NCI-H345 (cell line): Measurements from ENCODE around the gene VAMP4.
A peak's percentile ranks its signal among the peaks of the same experiment; 100 is the strongest.
"Not testable (repeated sequence)": the region's sequence is repeated elsewhere in the genome, so short reads cannot be mapped to it uniquely, and the experiment has no call there.

Experiments
- DNase-seq: peaks from one replicate; lab custom pipeline; 2025; lab: John Stamatoyannopoulos, UW

VAMP4 gene

DNA sequence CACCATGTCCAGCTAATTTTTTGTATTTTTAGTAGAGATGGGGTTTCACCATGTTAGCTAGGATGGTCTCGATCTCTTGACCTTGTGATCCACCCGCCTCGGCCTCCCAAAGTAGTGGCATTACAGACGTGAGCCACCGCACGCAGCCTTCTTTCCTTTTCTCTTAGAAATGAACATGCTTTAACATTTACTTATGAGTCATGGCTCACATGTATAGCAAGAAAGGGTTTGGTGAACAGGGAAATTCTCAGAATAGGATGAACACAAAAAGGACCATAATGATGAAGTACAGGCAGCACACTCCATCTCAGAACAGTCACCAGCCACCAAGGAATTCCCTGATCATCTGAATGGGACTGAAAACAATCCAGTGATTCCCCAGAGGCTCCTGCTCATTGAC is 9.4 kb upstream of the VAMP4 start:
- no peak for DNase-seq

DNA sequence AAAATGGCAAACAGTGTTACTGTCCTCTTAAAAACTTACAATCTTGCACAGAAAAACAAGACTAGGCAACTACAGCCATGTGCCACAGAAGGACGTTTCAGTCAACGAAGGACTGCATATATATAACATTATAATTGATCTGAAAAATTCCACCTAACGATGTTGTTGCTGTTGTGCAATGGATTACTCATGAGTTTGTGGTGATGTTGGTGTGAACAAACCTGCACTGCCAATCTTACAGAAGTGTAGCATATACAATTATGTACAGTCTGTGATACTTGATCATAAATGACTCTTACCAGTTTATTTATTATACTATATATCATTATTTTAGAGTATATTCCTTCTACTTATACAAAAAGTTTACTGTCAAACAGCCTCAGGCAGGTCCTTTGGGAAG is 6.8 kb upstream of the VAMP4 start:
- no peak for DNase-seq

DNA sequence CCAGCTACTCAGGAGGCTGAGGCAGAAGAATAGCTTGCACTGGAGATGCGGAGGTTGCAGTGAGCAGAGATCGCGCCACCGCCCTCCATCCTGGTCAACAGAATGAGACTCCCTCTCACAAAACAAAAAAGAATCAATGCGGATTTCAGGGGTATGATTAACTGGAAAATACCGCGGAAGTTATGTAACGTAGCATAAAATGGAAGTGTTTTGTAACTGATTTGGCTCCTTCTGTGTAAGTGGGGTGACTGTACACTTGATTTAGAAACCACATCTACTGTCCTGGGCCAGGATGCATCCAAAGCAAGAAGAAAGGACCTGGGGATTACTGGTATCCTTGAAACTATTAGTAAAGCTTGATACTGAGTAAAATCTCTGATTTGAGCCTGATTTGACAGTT is 3.1 kb upstream of the VAMP4 start:
- no peak for DNase-seq

DNA sequence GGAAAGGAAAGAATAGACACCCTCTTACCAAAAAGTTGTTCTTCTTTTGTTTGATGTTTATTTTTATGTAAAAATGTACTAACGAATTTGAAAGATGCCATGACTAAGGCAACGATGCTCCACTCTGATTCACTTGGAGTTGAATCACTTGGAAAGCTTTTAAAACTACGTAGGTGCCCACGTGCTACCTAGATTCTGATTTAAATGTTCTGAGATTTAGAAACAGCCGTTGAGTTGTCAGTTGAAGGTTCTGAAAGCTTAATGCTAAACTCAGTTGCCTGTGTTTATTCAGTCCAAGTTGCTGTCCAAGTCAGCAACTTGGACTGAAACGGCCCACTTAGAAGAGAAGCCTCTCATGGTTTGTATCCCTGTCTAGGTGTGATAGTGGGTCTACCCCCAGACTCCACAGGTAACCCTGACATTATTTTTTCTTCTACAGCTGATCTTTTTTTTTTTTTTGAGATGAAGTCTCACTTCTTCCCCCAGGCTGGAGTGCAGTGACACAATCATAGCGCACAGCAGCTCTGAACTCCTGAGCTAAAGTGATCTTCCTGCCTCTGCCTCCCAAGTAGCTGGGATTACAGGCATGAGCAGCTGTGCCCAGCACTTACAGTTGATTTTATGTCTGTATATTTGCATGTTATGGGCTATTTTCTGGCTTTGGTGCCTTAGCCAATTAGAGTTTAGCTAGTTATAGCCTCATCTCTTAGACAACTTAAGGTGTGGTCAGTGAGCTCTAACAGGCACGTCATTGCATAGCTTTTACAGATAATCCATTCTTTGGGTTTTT is 1.4 kb upstream of the VAMP4 start:
- DNase-seq, result no peak

DNA sequence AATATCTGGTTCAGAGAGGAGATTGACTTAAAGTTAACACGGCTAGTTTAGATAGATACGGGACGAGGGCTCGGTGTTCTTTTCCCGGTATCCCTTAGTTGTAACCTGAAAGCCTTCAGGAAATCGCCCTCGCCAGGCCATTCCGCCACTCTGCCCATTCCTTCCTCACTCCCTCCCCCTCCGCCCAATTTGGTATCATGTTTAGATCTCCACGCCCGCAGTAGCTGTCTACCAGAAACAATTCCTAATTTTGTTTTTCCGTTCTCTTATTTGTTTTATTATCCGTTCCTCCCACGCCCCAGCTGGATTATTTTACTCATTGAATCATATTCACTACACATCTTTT is 685 bp upstream of the VAMP4 start:
- peak; percentile 55 for DNase-seq

DNA sequence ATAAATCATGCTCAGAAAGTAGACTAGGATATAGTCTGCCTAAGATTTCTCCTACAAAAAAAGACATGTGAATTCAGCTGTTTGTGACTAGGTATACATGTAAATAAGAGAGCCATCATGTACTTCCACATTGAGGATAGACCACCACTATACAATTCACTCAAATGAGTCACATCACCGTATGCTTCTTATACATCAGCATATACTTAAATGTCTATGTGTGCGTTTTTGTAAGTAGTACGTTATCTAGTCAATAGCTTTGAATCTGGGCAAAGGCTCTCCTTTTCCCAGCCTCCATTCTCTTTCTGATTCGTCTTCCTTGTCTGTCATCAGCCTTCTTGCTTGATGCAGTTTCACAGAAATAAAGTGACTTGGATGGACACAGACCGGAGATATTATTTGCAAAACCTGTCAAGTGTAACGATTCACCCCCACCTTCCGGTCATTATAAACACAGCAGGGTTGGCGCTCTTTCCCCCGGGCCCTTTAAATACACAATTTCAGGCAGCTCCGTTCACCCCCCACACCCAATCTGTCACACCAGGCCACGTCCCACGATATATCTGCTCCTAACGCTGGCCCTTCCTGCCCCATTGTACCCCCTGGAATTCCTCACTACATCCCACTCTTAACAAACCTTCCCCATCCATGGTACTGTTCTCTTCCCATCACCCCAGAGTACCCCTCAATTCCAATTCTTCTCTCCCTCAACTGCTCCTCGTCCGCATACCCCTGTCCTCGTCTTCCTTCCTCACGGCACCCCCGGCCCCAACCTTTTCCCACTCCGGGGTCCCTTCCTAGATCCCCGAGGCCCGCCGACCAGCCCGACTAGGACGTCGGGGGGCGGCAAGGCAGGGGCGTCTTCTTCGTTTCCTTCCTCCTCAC is 636 bp downstream of the VAMP4 start:
- peak; percentile 15 for DNase-seq

DNA sequence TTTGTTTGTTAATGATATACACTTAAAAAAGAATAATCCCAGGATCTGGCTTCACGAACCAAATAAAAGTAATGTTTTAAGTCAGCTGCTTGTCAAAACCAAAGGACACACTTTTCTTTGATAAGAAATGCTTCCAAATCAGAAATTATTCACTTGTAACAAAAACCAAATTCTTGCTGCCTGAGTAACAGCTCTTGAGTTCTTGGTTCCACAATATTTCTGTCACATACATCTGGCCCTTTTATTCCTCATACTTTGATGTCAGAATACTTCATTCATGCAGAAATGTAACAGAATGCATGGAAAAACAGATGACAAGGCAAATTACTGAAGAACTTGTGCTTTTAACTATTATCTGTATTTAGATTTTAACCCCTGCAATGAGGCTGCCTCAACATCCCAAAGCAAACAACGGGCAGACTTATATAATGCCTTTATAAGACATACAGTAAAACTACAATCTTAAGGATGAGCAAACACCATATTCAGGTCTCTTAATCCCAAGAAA is 1.5 kb downstream of the VAMP4 start:
- no peak for DNase-seq

DNA sequence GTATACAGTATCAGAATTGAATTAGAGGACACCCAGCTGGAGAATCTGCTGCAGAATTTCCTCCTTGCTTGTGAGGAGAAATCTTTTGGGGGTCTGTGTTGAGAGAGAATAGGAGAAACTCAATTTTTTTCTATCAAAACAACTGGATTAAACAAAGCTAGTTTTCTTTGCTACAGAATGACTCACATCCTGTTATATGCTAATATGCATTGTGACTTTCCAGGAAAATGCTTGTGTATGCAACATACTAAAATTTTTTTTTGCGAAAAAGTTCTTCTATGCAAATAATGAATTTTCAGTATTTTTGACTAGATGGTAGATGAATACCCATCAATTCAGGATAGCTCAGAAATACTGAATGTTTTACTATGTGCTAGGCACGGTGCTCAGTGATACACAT is 2.2 kb downstream of the VAMP4 start:
- no peak for DNase-seq

DNA sequence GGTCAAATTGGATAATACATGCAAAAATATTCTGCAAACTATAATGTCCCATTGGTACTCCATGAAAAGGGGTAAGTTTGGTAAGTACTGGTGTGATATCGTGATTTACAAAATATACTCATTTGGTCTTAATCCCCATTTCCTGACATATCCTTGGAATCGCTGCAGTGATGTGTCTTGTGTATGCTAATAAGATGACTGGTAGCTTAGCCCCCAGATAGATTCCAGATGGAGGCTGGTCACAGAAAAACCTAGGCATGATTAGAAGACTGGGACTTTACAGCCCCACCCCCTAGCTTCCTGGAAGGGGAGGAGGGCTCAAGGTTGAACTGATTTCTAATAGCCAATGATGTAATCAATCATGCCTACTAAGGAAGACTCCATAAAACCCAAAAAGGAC is 3.0 kb downstream of the VAMP4 start:
- DNase-seq, result no peak

DNA sequence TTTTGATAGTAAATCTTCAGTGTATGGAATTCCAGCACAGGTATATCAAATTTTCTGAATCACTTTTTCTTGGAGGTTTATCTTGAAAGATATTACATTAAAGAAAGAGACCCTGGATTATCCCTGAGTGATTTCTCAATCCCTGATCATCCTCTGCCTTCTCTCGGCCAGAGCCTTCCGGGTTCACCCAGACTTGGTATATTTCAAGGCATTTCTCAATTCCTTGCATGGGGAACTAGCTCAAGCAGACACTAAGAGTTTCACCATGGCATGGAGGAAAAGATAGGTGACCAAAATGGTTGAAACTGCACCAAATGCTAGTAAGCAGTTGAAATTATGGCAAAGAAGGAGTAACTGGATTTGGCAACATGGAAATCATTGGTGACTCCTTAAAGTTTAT is 5.7 kb downstream of the VAMP4 start:
- no peak for DNase-seq

DNA sequence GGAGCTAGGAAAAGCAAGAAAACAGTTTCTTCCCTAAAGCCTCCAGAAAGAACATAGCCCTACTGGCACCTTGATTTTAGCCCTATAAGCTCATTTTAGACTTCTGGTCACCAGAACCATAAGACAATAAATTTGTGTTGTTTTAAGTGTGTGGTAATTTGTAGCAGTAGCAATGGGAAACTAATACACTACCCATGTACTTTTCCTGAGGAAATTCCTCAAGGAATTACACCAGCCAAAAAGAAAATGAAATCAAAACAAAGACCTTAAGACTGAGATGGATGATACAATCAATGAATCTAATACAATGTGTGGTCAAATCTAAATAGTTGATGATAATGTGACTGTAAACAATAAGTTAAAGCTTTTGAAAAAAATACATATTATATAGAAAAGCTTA is 11.8 kb downstream of the VAMP4 start:
- DNase-seq, result no peak

DNA sequence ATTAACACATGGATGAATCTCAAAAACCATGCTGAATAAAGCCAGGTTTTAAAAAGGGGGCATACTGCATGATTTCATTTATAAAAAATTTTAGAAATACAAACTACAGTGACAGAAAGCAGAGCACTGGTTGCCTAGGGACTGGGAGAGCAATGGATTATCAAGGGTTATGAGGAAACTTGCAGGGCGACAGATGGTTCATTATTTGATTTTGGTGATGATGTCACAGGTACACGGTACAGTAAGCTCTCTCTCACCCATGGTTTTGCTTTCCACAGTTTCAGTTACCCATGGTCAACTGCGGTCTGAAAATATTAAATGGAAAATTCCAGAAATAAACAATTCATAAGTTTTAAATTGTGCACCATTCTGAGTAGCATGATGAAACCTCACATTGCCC is 14.1 kb downstream of the VAMP4 start:
- no peak for DNase-seq

DNA sequence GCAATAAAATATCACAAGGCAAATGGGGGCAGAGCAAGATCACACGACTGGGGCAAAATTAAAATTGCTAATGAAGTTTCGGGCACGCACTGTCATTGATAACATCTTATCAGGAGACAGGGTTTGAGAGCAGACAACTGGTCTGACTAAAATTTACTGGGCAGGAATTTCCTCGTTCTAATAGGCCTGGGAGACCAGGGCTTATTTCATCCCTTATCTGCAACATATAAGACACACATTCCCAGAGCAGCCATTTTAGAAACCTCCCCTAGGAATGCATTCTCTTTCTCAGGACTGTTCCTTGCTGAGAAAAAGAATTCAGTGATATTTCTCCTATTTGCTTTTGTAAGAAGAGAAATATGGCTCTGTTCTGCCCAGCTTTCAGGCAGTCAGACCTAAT is 18.7 kb downstream of the VAMP4 start:
- DNase-seq, result not testable (repeated sequence)

DNA sequence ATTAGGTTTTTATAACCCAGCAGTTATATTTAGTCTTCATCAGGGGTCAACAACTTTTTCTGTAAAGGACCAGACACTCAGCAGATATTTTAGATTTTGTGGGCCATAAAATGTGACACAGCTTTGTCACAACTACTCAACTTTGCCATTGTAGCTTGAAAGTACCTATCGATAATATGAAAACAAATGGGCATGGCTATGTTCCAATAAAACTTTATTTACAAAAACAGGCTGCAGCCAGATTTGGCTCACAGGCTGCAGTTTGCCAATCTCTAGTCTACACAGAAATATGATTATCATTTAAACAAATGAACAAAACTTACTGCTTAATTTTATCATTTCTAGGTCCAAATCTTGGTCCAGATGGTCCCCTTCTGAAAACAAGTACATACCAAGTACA is 23.0 kb downstream of the VAMP4 start:
- no peak for DNase-seq

DNA sequence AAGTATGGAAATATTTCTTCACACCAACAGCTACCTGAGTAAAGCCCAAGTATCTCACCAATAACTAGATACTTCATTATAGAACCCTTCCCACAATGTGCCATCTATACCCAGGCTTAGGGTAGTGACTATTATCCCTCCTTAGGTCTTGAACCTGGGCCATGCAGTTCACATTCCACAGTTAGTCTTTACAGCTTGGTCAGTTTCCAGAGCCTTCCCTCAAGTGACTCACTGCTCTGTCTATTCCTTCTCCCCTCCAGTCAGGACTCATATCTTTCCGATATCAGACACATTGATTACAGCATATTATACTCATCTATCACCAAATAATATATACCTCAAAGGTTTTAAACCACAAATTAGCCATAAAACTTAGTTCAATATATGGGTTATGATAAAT is 23.6 kb downstream of the VAMP4 start:
- DNase-seq, result no peak

DNA sequence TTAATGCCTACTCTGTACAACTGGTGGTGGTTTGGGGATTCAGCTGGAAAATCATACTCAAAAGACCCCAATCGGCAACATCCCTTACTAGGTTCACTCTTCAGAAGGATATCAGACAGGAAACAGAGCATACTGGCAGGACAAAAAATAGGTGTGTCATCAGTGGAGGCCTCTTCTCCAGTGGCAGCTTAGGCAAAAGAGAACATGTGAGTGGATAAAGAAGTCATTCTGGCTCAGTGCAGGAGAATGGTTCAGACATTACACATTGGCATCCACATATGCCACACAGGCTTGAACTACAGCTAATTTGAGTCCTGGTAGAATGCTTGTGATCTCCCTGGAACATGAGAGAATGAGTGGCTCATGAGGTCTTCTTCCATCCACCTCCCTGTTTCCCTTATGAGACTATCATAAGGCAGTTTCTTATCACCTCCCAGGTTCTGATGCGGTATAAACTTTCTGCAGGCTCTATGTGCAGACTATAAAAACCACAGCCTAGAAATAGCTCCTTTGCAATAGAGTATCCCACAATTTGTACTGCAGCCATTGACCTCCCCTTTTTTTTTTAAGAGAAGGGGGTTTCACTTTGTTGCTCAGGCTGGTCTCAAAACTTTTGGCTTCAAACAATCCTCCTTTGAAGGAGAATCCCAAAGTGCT is 24.7 kb downstream of the VAMP4 start:
- DNase-seq, result no peak

DNA sequence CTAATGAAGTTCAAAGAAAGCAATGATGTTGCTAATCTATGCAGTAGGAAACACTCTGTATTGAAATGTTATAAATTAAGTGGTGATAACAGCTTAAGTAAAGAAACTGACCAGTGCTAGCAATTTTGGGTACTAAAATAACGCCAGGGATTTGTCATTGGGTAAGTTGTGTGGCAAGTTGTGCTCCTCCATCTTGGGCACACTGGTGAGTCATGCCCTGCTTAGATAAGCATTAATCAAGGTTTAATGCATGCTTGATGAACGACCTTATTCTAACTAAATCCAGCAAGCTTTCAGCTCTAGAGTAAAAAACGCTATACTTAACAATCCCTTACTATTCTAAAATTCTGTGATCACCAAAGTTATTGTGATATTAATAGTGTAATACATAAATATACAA is 25.2 kb downstream of the VAMP4 start:
- no peak for DNase-seq

DNA sequence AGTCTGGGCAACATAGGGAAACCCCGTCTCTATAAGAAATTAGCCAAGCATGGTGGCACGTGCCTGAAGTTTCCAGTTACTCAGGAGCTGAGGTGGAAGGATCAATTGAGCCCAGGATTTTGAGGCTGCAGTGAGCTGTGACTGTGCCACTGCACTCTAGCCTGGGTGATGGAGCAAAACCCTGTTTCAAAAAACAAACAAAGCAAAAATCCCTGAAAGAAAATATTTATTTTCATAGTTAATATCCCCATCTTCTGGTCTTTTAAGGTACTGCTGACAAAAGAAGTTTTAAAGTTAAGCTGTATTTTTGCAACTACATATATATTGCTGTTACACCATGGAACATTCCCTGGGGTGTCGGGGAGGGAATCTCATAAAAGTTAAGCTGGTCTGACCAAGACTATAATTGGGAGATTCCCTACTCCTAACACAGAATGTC is 26.0 kb downstream of the VAMP4 start:
- no peak for DNase-seq

DNA sequence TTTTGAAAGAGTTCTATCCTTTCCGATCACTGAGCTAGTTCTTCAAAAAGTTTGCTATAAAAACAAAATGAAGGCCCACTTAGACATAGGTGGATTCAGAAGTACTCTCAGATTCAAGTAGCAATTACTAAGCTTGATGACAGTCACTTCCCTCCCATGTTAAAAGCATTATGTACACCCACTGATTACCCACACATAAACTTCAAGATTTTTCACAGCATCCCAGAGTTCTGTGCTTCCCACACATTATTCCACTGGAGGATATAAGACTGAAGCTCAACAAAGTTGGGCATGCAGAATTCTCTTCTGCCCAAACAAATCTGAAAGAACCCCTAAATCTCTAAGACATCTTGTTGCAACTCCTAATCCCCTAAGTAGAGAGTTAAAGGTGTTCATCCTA is 29.5 kb downstream of the VAMP4 start:
- no peak for DNase-seq

DNA sequence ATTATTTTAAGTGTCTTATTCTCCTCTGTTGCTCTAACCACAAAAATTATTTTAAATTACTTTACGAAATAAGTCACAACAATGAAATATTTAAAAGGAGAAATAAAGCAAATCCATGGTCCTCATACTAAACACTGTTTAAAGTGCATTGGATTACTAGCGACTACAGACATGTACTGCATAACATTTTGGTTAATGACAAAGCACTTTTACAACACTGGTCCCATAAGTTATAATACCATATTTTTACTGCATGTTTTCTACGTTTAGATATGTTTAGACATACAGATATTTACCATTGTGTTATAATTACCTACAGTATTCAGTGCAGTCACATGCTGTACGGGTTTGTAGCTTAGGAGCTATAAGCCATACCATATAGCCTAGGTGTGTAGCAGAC is 30.2 kb downstream of the VAMP4 start:
- DNase-seq, result no peak

DNA sequence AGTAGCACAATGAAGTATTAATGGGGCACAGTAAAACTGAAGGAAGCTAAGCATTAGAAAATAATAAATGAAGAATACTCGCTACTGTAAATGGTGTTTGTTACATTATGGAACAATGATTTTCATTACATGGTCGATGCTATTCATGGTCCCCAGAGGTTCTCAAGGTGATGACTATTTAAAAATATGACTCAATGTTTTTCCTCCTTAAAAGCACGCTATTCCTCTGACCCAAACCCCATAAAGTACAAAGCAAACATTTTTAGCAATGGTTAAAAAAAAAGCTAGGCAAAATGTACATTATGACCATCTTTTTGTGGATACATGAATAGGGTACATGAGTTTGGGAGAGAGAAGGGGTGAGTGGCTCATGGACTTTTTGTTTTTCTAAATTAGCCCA is 34.3 kb downstream of the VAMP4 start:
- DNase-seq, result no peak

DNA sequence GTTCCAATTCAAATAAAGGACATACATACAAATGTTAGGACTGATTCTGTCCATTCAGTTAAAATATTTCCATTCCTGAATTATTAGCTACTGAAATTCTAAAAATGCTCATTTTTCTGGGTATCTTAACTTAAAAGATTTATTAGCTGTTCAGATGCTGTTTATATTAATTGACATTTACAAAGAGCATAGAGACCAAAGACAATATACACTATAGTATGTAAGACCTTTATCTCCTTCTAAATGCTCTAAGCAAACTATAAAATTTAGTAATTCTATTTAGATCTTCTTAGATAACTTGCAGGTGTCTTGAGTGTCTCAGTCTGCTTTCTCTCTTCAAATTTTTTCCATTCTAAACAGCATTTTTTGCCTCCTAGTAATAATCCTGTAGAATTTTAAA is 39.3 kb downstream of the VAMP4 start:
- no peak for DNase-seq

DNA sequence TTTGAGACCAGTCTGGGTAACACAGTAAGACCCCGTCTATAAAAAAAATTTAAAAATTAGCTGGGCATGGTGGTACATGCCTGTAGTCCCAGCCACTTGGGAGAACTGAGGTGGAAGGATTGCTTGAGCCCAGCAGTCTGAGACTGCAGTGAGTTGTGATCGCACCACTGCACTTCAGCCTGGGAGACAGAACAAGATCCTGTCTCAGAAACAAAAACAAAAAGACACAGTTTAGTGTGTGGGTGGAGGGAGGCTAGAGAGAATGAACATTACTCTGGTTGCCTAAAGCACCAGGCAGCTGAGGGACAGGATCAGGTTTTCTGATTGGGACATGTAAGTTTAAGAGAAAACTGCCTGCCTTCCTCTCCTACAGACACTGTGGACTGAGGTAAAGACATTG is 42.3 kb downstream of the VAMP4 start:
- DNase-seq, result no peak
